ENCODE measurements around the gene DCBLD1. TPM values are rescaled to one million over a fixed set of nuclear protein-coding genes. Genes with fewer than 3 reads are reported as not detected.

The DCBLD1 gene
- total RNA-seq, 1 experiment from 2014 or later: 19.5 TPM

DNA sequence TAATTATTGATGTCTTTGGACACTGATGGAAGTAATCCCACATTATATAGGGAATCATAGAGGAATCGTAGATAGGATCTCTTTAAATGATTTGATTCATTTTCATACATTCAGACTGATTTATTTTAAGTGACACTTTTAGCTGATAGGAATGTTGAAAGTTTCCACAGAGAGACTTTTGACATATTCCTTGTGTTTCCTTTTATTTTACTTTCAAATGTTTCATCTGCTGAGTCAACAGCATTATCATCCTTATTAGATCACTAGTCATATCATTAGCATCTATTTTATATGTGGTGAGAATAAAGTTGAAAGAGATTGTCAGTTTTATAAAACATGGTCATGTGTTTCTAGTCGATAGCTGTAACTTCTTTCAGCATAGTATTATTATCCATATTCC is 13.4 kb downstream of the DCBLD1 start:
- H3K27me3 ChIP-seq (ENCODE audit: insufficient read depth, low read length): no peaks in the 10 kb centered on the region
- peaks cover 32 to 57% of the 10 kb centered on the region in 2 experiments for H3K4me1 ChIP-seq (ENCODE audit: control insufficient read depth in 1 of 2, insufficient read depth in 2 of 2, low read length in 2 of 2)
- POLR2A ChIA-PET: no interaction called here
- DNase-seq (ENCODE audit: low read depth, low spot score): no peak
- RAD21 ChIA-PET (ENCODE audit: low non-redundant PET in 1 of 2, low total read pairs in 2 of 2, uncharacterized antibody in 2 of 2, unreplicated experiment in 2 of 2): no interaction called here
- no peak overlapping the region for H3K9ac ChIP-seq (ENCODE audit: low read length)
- H3K9me2 ChIP-seq (ENCODE audit: insufficient read depth): no peaks in the 10 kb centered on the region
- no peak overlapping the region for H3K27ac ChIP-seq (ENCODE audit: low read depth, low read length)
- no peaks in the 10 kb centered on the region for H3K9me3 ChIP-seq (ENCODE audit: control insufficient read depth in 1 of 2, insufficient read depth in 1 of 2, low read depth in 1 of 2, low read length in 2 of 2)
- no peak for TF ChIP-seq RAD21 (IDR thresholded peaks at IDR 0.05; ENCODE audit: low read depth)
- TF ChIP-seq, protein P1, sequence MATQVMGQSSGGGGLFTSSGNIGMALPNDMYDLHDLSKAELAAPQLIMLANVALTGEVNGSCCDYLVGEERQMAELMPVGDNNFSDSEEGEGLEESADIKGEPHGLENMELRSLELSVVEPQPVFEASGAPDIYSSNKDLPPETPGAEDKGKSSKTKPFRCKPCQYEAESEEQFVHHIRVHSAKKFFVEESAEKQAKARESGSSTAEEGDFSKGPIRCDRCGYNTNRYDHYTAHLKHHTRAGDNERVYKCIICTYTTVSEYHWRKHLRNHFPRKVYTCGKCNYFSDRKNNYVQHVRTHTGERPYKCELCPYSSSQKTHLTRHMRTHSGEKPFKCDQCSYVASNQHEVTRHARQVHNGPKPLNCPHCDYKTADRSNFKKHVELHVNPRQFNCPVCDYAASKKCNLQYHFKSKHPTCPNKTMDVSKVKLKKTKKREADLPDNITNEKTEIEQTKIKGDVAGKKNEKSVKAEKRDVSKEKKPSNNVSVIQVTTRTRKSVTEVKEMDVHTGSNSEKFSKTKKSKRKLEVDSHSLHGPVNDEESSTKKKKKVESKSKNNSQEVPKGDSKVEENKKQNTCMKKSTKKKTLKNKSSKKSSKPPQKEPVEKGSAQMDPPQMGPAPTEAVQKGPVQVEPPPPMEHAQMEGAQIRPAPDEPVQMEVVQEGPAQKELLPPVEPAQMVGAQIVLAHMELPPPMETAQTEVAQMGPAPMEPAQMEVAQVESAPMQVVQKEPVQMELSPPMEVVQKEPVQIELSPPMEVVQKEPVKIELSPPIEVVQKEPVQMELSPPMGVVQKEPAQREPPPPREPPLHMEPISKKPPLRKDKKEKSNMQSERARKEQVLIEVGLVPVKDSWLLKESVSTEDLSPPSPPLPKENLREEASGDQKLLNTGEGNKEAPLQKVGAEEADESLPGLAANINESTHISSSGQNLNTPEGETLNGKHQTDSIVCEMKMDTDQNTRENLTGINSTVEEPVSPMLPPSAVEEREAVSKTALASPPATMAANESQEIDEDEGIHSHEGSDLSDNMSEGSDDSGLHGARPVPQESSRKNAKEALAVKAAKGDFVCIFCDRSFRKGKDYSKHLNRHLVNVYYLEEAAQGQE (IDR thresholded peaks at IDR 0.05; ENCODE audit: low read depth): no peak
- TF ChIP-seq POLR2A (IDR thresholded peaks at IDR 0.05; ENCODE audit: borderline replicate concordance, extremely low read depth, insufficient read depth, insufficient read length): no peak
- no peak for TF ChIP-seq EGR1 (IDR thresholded peaks at IDR 0.05; ENCODE audit: low read depth)
- TF ChIP-seq ELF1 (IDR thresholded peaks at IDR 0.05; ENCODE audit: borderline replicate concordance, low read depth): no peak
- TF ChIP-seq, protein P2, sequence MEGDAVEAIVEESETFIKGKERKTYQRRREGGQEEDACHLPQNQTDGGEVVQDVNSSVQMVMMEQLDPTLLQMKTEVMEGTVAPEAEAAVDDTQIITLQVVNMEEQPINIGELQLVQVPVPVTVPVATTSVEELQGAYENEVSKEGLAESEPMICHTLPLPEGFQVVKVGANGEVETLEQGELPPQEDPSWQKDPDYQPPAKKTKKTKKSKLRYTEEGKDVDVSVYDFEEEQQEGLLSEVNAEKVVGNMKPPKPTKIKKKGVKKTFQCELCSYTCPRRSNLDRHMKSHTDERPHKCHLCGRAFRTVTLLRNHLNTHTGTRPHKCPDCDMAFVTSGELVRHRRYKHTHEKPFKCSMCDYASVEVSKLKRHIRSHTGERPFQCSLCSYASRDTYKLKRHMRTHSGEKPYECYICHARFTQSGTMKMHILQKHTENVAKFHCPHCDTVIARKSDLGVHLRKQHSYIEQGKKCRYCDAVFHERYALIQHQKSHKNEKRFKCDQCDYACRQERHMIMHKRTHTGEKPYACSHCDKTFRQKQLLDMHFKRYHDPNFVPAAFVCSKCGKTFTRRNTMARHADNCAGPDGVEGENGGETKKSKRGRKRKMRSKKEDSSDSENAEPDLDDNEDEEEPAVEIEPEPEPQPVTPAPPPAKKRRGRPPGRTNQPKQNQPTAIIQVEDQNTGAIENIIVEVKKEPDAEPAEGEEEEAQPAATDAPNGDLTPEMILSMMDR (IDR thresholded peaks at IDR 0.05 in 2 of 3, conservative IDR thresholded peaks at IDR 0.05 in 1 of 3; ENCODE audit: borderline replicate concordance in 1 of 3, insufficient read depth in 1 of 3, low read depth in 2 of 3, low read length in 2 of 3): no peak
- no peak for TF ChIP-seq FOSL1 (IDR thresholded peaks at IDR 0.05; ENCODE audit: low read depth)
- ATAC-seq: no peak
- H4K20me1 ChIP-seq (ENCODE audit: insufficient read depth): no peaks in the 10 kb centered on the region
- CTCF ChIA-PET: interaction anchor here (0.7 kb wide), 1 partner anchor 10 kb away, joined by 3 read pairs; no protein-coding TSS in a partner anchor
- H2AFZ ChIP-seq (ENCODE audit: low read depth, low read length, poor library complexity, severe bottlenecking): no peak overlapping the region
- no peak overlapping the region for H3K4me3 ChIP-seq (replicated peaks in 1 of 2; ENCODE audit: low read depth in 1 of 2, low read length in 2 of 2)
- peaks cover 85% of the 10 kb centered on the region for H3K79me2 ChIP-seq (ENCODE audit: insufficient read depth, low read length)
- H3K4me2 ChIP-seq (ENCODE audit: low read length): peak overlapping the region; percentile 40
- intact Hi-C loops (cut with micrococcal nuclease): no loop called here
- H3K36me3 ChIP-seq (ENCODE audit: control insufficient read depth in 1 of 2, insufficient read depth in 2 of 2, low read length in 2 of 2): no peaks in the 10 kb centered on the region
- BruUV-seq (replicated peaks): no TSS peak
